ENCODE measurements around the gene TRIM33. TPM values are rescaled to one million over a fixed set of nuclear protein-coding genes. Genes with fewer than 3 reads are reported as not detected.

The TRIM33 gene
- polyA plus RNA-seq, 1 experiment = 12.2 TPM

GRCh38 chr1:114496089-114496488 is 14.9 kb downstream of the TRIM33 start:
- H3K4me3 ChIP-seq (ENCODE audit: low read depth, low read length) = no peak overlapping the region
- H3K36me3 ChIP-seq (ENCODE audit: control insufficient read depth, insufficient read depth, low read length) = no peaks in the 10 kb centered on the region
- no peaks in the 10 kb centered on the region for H3K27me3 ChIP-seq (ENCODE audit: control insufficient read depth, insufficient read depth, low read length)
- CTCF ChIA-PET = no interaction called here
- DNase-seq (ENCODE audit: low read depth) = no peak
- POLR2A ChIA-PET = no interaction called here
- no peak for TF ChIP-seq CTCF (IDR thresholded peaks at IDR 0.05; ENCODE audit: insufficient read depth, low read depth, low read length)

DNA sequence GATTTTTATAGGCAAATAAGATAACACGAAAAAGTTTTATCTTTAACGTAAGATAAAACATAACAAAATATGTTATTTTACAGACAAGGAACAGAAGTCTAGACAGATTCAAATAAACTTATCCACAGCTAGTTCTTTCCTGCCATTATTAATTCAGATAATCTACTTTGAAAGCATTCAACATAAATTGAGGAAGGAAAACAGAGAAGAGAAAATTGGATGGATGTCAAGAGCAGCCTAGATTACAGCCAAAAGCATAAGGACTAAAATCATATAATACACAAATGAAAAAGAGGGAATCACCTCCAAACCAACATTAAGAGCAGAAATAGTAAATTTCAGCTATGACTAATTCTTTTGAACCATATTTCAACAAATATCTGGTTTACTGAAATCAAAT is 15.5 kb downstream of the TRIM33 start:
- POLR2A ChIA-PET = no interaction called here
- H3K36me3 ChIP-seq (ENCODE audit: control insufficient read depth, insufficient read depth, low read length) = no peaks in the 10 kb centered on the region
- H3K27me3 ChIP-seq (ENCODE audit: control insufficient read depth, insufficient read depth, low read length) = no peaks in the 10 kb centered on the region
- no peak for TF ChIP-seq CTCF (IDR thresholded peaks at IDR 0.05; ENCODE audit: insufficient read depth, low read depth, low read length)
- CTCF ChIA-PET = no interaction called here
- DNase-seq (ENCODE audit: low read depth) = no peak
- no peak overlapping the region for H3K4me3 ChIP-seq (ENCODE audit: low read depth, low read length)

DNA sequence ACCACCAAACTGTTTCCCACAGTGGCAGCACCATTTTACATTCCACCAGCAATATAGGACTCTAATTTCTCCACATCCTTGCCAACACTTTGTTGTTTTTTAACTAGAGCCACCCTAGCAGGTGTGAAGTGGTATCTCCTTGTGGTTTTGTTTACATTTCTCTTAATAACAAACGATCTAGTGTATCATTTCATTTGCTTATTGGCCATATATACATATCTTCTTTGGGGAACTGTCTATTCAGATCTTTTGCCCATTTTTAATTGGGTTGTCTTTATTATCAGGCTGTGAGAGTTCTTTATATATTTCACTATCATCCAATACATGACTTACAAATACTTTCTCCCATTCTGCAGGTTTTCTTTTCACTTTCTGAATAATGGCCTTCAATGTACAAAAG is 18.0 kb downstream of the TRIM33 start:
- no peak overlapping the region for H3K4me3 ChIP-seq (ENCODE audit: low read depth, low read length)
- TF ChIP-seq CTCF (IDR thresholded peaks at IDR 0.05; ENCODE audit: insufficient read depth, low read depth, low read length) = no peak
- ChIA-PET POLR2A (no interaction called here), CTCF (no interaction called here)
- DNase-seq (ENCODE audit: low read depth) = no peak
- no peaks in the 10 kb centered on the region for H3K27me3 ChIP-seq (ENCODE audit: control insufficient read depth, insufficient read depth, low read length)
- no peaks in the 10 kb centered on the region for H3K36me3 ChIP-seq (ENCODE audit: control insufficient read depth, insufficient read depth, low read length)

GRCh38 chr1:114490274-114490693 is 20.7 kb downstream of the TRIM33 start:
- Histone ChIP-seq H3K27me3 (ENCODE audit: control insufficient read depth, insufficient read depth, low read length) (no peaks in the 10 kb centered on the region), H3K36me3 (ENCODE audit: control insufficient read depth, insufficient read depth, low read length) (no peaks in the 10 kb centered on the region), H3K4me3 (ENCODE audit: low read depth, low read length) (no peak overlapping the region)
- POLR2A ChIA-PET = no interaction called here
- no peak for DNase-seq (ENCODE audit: low read depth)
- CTCF ChIA-PET = no interaction called here
- no peak for TF ChIP-seq CTCF (IDR thresholded peaks at IDR 0.05; ENCODE audit: insufficient read depth, low read depth, low read length)

GRCh38 chr1:114488739-114489138 is 22.3 kb downstream of the TRIM33 start:
- CTCF ChIA-PET = no interaction called here
- no peak for DNase-seq (ENCODE audit: low read depth)
- POLR2A ChIA-PET = no interaction called here
- H3K4me3 ChIP-seq (ENCODE audit: low read depth, low read length) = no peak overlapping the region
- TF ChIP-seq CTCF (IDR thresholded peaks at IDR 0.05; ENCODE audit: insufficient read depth, low read depth, low read length) = no peak
- H3K27me3 ChIP-seq (ENCODE audit: control insufficient read depth, insufficient read depth, low read length) = no peaks in the 10 kb centered on the region
- no peaks in the 10 kb centered on the region for H3K36me3 ChIP-seq (ENCODE audit: control insufficient read depth, insufficient read depth, low read length)
